HepG2 (cell line): ENCODE data around the gene CPPED1.

ENCODE experiments used
- DMTF1 ChIP-seq: sonication (generic); formaldehyde crosslinking; IDR thresholded peaks from 2 replicates; pipeline ENCODE4 v1.4.0; 2020; ENCODE audit warnings: mild to moderate bottlenecking, missing genetic modification reagents
- EP300 ChIP-seq, 3 experiments: sonication (generic) in 1 of 3; formaldehyde crosslinking in 1 of 3; IDR thresholded peaks; 2 replicates each; pipeline versions ENCODE4 v1.5.1 to v1.6.1; 2011 to 2020; ENCODE audit warnings: low read depth in 2 of 3, low read length in 2 of 3, borderline replicate concordance in 1 of 3, improper control_type of control experiment in 1 of 3, mild to moderate bottlenecking in 1 of 3, missing genetic modification reagents in 1 of 3, moderate library complexity in 1 of 3
- EZH2 ChIP-seq: conservative IDR thresholded peaks from 2 replicates; pipeline ENCODE4 v1.6.1; 2012; ENCODE audit warnings: mild to moderate bottlenecking, low read depth, low read length, moderate library complexity
- HOXD1 ChIP-seq: sonication (generic); formaldehyde crosslinking; IDR thresholded peaks from 2 replicates; pipeline ENCODE4 v1.5.0; 2020; ENCODE audit warnings: missing genetic modification reagents
- MAZ ChIP-seq, 2 experiments: sonication (generic) in 1 of 2; formaldehyde crosslinking in 1 of 2; IDR thresholded peaks; 2 replicates each; pipeline versions ENCODE4 v1.5.0 to v1.6.1; 2012 to 2020; ENCODE audit warnings: low read depth in 2 of 2, mild to moderate bottlenecking in 2 of 2, borderline replicate concordance in 1 of 2, improper control_type of control experiment in 1 of 2, low read length in 1 of 2, missing genetic modification reagents in 1 of 2, moderate library complexity in 1 of 2
- NFE2L1 ChIP-seq: sonication (generic); formaldehyde crosslinking; IDR thresholded peaks from 2 replicates; pipeline ENCODE4 v1.4.0; 2020; ENCODE audit warnings: missing genetic modification reagents, mild to moderate bottlenecking, borderline replicate concordance
- ONECUT2 ChIP-seq: sonication (generic); formaldehyde crosslinking; IDR thresholded peaks from 2 replicates; pipeline ENCODE4 v1.4.0; 2020; ENCODE audit warnings: missing genetic modification reagents
- PCBP1 ChIP-seq: fragments of 200-400 bp; formaldehyde crosslinking; IDR thresholded peaks from 2 replicates; pipeline ENCODE4 v1.6.1; 2017; ENCODE audit warnings: mild to moderate bottlenecking, low read depth, low read length, borderline replicate concordance
- REST ChIP-seq, 2 experiments: IDR thresholded peaks; 2 replicates each; pipeline ENCODE4 v1.6.1; 2011 to 2012; ENCODE audit warnings: low read length in 2 of 2, borderline replicate concordance in 1 of 2, low read depth in 1 of 2, mild to moderate bottlenecking in 1 of 2, moderate library complexity in 1 of 2
- TMF1 ChIP-seq: sonication (generic); formaldehyde crosslinking; IDR thresholded peaks from 2 replicates; pipeline ENCODE4 v1.8.1; 2022; ENCODE audit warnings: low read depth, missing genetic modification reagents
- ZBTB33 ChIP-seq: sonication (generic); formaldehyde crosslinking; IDR thresholded peaks from 2 replicates; pipeline ENCODE4 v1.4.0; 2020; ENCODE audit warnings: missing genetic modification reagents
- ZNF616 ChIP-seq: sonication (generic); formaldehyde crosslinking; IDR thresholded peaks from 2 replicates; pipeline ENCODE4 v1.5.0; 2020; ENCODE audit warnings: low read depth, mild to moderate bottlenecking, missing genetic modification reagents
- TF ChIP-seq, protein P1 (sequence below): sonication (generic); formaldehyde crosslinking; IDR thresholded peaks from 2 replicates; pipeline ENCODE4 v1.4.0; 2020; ENCODE audit warnings: missing genetic modification reagents, borderline replicate concordance
- TF ChIP-seq, protein P2 (sequence below): sonication (generic); formaldehyde crosslinking; IDR thresholded peaks from 2 replicates; pipeline ENCODE4 v1.5.1; 2020; ENCODE audit warnings: missing genetic modification reagents, mild to moderate bottlenecking, borderline replicate concordance

DNA sequence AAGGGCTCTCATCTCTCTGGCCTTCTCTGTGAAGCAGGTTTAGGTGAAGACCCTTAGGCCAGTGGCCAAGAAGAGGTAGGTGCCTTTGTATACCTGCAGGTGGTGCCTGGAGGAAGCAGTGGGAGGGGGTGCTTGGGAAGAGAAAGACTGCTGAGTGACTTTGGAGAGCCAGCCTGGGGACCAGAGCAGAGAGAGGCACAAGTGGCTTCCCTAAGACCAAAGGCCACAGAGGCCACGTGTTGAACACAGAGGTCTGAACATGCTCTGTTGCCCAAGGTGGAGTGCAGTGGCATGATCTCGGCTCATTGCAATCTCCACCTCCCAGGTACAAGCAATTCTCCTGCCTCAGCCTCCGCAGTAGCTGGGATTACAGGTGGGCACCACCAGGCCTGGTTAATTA lies 103.5 kb downstream of the CPPED1 start:
- TF ChIP-seq HOXD1 (CRISPR knock-in tag): no peak
- no peak for TF ChIP-seq ZBTB33
- TF ChIP-seq MAZ (IDR thresholded peaks at IDR 0.05; ENCODE audit: borderline replicate concordance, low read depth, low read length): no peak
- no peak for TF ChIP-seq MAZ (CRISPR knock-in tag; IDR thresholded peaks at IDR 0.05; ENCODE audit: low read depth)
- no peak for TF ChIP-seq REST (IDR thresholded peaks at IDR 0.05; ENCODE audit: borderline replicate concordance in 1 of 2, low read depth in 1 of 2, low read length in 2 of 2)
- no peak for TF ChIP-seq EP300 (IDR thresholded peaks at IDR 0.05; ENCODE audit: low read depth in 2 of 2, low read length in 2 of 2)
- TF ChIP-seq EP300 (CRISPR knock-in tag; IDR thresholded peaks at IDR 0.05; ENCODE audit: borderline replicate concordance): peak; percentile 48; the same call in 1 of the 2 replicates
- TF ChIP-seq NFE2L1: no peak
- TF ChIP-seq, protein P1, sequence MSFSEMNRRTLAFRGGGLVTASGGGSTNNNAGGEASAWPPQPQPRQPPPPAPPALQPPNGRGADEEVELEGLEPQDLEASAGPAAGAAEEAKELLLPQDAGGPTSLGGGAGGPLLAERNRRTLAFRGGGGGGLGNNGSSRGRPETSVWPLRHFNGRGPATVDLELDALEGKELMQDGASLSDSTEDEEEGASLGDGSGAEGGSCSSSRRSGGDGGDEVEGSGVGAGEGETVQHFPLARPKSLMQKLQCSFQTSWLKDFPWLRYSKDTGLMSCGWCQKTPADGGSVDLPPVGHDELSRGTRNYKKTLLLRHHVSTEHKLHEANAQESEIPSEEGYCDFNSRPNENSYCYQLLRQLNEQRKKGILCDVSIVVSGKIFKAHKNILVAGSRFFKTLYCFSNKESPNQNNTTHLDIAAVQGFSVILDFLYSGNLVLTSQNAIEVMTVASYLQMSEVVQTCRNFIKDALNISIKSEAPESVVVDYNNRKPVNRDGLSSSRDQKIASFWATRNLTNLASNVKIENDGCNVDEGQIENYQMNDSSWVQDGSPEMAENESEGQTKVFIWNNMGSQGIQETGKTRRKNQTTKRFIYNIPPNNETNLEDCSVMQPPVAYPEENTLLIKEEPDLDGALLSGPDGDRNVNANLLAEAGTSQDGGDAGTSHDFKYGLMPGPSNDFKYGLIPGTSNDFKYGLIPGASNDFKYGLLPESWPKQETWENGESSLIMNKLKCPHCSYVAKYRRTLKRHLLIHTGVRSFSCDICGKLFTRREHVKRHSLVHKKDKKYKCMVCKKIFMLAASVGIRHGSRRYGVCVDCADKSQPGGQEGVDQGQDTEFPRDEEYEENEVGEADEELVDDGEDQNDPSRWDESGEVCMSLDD (CRISPR knock-in tag): no peak
- TF ChIP-seq DMTF1 (CRISPR knock-in tag): no peak
- no peak for TF ChIP-seq EZH2
- TF ChIP-seq TMF1 (CRISPR knock-in tag): no peak
- no peak for TF ChIP-seq PCBP1
- TF ChIP-seq, protein P2, sequence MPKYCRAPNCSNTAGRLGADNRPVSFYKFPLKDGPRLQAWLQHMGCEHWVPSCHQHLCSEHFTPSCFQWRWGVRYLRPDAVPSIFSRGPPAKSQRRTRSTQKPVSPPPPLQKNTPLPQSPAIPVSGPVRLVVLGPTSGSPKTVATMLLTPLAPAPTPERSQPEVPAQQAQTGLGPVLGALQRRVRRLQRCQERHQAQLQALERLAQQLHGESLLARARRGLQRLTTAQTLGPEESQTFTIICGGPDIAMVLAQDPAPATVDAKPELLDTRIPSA: no peak
- TF ChIP-seq ONECUT2 (CRISPR knock-in tag): no peak
- TF ChIP-seq ZNF616: no peak
